Measurements from ENCODE around the gene SLC13A5.

GRCh38 chr17:6679241-6679640, 33.9 kb downstream of the SLC13A5 start:
- TF ChIP-seq PATZ1 (tag by site-specific recombination; IDR thresholded peaks at IDR 0.05) (no peak), CTCF (tag by site-specific recombination; IDR thresholded peaks at IDR 0.05) (no peak), BCL11A (tag by site-specific recombination; IDR thresholded peaks at IDR 0.05; ENCODE audit: low read depth) (no peak), ZFP3 (tag by site-specific recombination; IDR thresholded peaks at IDR 0.05; ENCODE audit: low read depth) (no peak), ZNF341 (tag by site-specific recombination; IDR thresholded peaks at IDR 0.05; ENCODE audit: low read depth) (no peak), ZNF239 (tag by site-specific recombination; IDR thresholded peaks at IDR 0.05) (no peak), ZNF175 (tag by site-specific recombination; IDR thresholded peaks at IDR 0.05) (no peak), ATF2 (tag by site-specific recombination; IDR thresholded peaks at IDR 0.05; ENCODE audit: low read depth) (no peak), RBAK (tag by site-specific recombination; IDR thresholded peaks at IDR 0.05) (no peak), ZNF18 (tag by site-specific recombination; IDR thresholded peaks at IDR 0.05) (no peak), ZNF639 (tag by site-specific recombination; IDR thresholded peaks at IDR 0.05) (no peak)

All from HEK293 (cell line).